NT2/D1 (cell line): Measurements from ENCODE around the gene CNKSR3.

Source experiments
- DNase-seq: peaks from one replicate; pipeline ENCODE4 v3.0.0-alpha.2; 2011; ENCODE audit warnings: low read depth, low spot score
- H3K27me3 ChIP-seq: 2 replicates; pipeline ENCODE4 v1.6.0; 2011; ENCODE audit warnings: mild to moderate bottlenecking; ENCODE audit not compliant: insufficient read length, insufficient read depth
- H3K36me3 ChIP-seq: 2 replicates; pipeline ENCODE4 v1.6.1; 2011; ENCODE audit warnings: mild to moderate bottlenecking, low read length, mixed read lengths; ENCODE audit not compliant: insufficient read depth, insufficient read length
- H3K4me1 ChIP-seq: 2 replicates; pipeline ENCODE4 v1.5.1; 2011; ENCODE audit not compliant: insufficient read depth, insufficient read length
- H3K4me3 ChIP-seq: 2 replicates; pipeline ENCODE4 v1.5.1; 2011; ENCODE audit warnings: low read depth; ENCODE audit not compliant: insufficient read length
- H3K9ac ChIP-seq: 2 replicates; pipeline ENCODE4 v1.6.0; 2011; ENCODE audit warnings: low read depth; ENCODE audit not compliant: insufficient read length
- H3K9me3 ChIP-seq: 2 replicates; pipeline ENCODE4 v1.5.1; 2011; ENCODE audit warnings: mild to moderate bottlenecking, low read length; ENCODE audit not compliant: insufficient read depth
- SUZ12 ChIP-seq: IDR thresholded peaks from 2 replicates; pipeline ENCODE4 v1.6.1; 2011; ENCODE audit not compliant: insufficient read length, insufficient read depth; ENCODE audit errors: extremely low read depth
- YY1 ChIP-seq: IDR thresholded peaks from 2 replicates; pipeline ENCODE4 v1.6.1; 2011; ENCODE audit not compliant: insufficient read length, insufficient read depth
- ZNF274 ChIP-seq: IDR thresholded peaks from 2 replicates; pipeline ENCODE4 v1.6.1; 2011; ENCODE audit warnings: mild to moderate bottlenecking, low read depth, low read length

Gene CNKSR3

DNA sequence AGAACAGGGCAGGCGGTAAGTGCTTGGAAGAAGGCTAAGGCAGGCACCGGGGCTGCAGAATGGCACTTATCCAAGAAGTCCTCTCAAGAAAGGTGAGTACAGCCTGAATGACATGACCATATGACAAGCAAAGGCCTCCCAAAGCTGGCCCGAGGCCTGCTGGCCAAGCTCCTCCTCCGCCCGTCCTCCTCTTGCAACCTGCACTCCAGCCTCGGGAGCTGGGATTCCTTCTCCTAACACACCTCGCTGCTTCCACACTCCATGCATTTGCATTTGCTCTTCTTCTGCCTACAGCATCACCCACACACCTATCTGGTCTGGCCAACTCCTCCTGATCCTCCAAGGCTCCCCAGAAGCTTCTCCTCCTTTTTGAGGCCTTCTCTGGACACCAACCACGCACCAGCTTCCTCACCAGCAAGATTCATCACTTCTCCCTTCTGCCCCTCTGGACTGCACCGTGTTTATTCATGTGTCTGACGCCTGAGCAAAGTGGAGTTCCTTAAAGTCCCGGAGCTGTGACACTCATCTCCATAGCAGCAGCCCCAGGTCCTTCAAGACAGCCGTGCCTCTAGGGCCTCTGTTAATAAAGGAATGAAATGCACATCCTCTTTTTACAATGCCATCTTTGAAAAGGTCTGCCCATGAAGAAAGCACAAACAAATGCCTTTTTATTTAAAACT lies 32.3 kb downstream of the CNKSR3 start:
- Histone ChIP-seq H3K4me3 (no peak overlapping the region), H3K27me3 (no peaks in the 10 kb centered on the region), H3K36me3 (no peaks in the 10 kb centered on the region), H3K9ac (no peak overlapping the region), H3K4me1 (no peaks in the 10 kb centered on the region), H3K9me3 (no peaks in the 10 kb centered on the region)
- TF ChIP-seq YY1: no peak
- TF ChIP-seq ZNF274: no peak
- TF ChIP-seq SUZ12: no peak
- DNase-seq: no peak

- H3K9me3 ChIP-seq: no peaks in the 10 kb centered on the region
- no peak for DNase-seq
- no peaks in the 10 kb centered on the region for H3K4me1 ChIP-seq
- TF ChIP-seq ZNF274 (no peak), YY1 (no peak), SUZ12 (no peak)
- H3K9ac ChIP-seq: no peak overlapping the region
- no peak overlapping the region for H3K4me3 ChIP-seq
- H3K27me3 ChIP-seq: no peaks in the 10 kb centered on the region
- H3K36me3 ChIP-seq: no peaks in the 10 kb centered on the region
Measured at GRCh38 chr6:154476494-154476893, 34.0 kb downstream of the CNKSR3 start.

DNA sequence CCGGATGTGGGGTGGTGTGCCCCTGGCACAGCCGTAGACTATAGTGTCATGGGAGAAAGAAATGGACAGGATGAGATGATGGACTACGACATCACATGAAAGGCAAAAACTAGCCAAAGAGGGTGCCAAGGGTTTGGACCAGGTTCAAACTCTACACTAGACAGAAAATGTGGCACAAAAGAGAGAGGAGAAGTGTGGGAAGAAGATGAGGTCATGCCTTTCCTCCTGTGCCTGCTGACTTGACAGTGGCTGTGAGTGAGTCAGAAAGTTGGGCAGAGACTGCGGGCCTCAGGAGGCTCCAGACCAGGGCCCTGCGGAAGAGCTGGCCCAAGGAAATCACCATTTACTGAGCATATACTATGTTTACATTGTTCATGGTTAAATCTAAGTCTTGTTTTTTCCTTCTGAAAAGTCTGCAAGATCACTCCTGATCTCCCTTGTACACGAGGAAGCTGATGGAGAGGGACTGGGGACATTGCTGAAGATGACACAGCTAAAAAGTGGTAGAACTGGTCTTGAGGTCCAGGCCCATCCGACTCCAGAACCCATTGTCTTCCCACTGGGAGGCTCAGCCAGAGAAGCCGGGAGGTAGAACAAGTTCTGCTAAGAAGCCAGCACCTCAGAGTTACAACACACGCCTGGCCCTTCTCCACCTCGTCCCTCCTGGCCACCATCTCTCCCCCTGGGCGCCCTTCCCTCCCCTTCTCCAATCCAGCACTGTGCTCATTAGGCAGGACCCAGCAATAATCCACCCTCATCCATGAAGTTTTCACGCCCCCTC lies 35.6 kb downstream of the CNKSR3 start:
- Histone ChIP-seq H3K27me3 (no peaks in the 10 kb centered on the region), H3K4me3 (no peak overlapping the region), H3K36me3 (no peaks in the 10 kb centered on the region), H3K9me3 (peaks cover 9% of the 10 kb centered on the region; the same call in 1 of the 2 replicates), H3K4me1 (no peaks in the 10 kb centered on the region), H3K9ac (no peak overlapping the region)
- no peak for DNase-seq
- TF ChIP-seq SUZ12 (no peak), YY1 (no peak), ZNF274 (no peak)

- H3K4me3 ChIP-seq: no peak overlapping the region
- peaks cover 9% of the 10 kb centered on the region; the same call in 1 of the 2 replicates for H3K9me3 ChIP-seq
- no peak overlapping the region for H3K9ac ChIP-seq
- no peaks in the 10 kb centered on the region for H3K27me3 ChIP-seq
- DNase-seq: no peak
- TF ChIP-seq YY1: no peak
- TF ChIP-seq SUZ12: no peak
- TF ChIP-seq ZNF274: no peak
- no peaks in the 10 kb centered on the region for H3K4me1 ChIP-seq
- no peaks in the 10 kb centered on the region for H3K36me3 ChIP-seq
Measured at GRCh38 chr6:154473324-154473723, 37.2 kb downstream of the CNKSR3 start.

DNA sequence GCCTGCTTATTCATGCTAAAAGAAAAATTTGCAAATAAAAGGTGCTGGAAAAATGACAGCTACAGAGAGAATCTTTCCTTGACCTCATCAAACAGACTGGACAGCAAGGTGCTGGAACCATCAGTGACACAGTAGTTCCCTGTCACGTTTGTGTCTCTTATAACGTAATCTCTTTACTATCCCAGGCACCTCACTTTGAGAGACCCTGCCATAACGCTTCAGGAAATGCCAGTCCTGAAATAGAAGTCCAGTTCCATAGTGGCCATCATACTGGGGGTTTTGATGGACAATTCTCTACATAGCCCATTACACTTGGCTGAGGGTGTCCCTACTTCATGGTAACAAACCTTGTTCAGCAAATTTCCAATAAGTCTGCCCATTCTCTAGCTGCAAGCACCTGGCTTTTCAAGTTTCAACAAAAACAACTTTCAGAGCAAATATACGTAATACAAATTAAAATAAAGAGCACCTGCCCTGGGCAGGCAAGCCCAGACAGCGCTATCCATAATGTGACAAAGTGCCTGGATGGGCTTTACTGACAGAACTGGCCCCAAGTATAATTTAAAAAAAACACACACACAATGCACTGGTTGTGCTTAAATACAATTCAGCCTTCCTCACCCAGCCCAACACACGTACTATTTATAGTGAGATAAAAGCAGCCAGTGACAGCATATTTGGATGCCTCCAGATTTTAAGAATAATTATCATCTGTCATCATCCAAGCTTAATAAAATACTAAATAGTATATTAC lies 38.7 kb downstream of the CNKSR3 start:
- no peak for TF ChIP-seq SUZ12
- no peak for TF ChIP-seq YY1
- no peak for TF ChIP-seq ZNF274
- Histone ChIP-seq H3K36me3 (no peaks in the 10 kb centered on the region), H3K9me3 (peaks cover 9% of the 10 kb centered on the region; the same call in 1 of the 2 replicates), H3K4me3 (no peak overlapping the region), H3K27me3 (no peaks in the 10 kb centered on the region), H3K9ac (no peak overlapping the region), H3K4me1 (no peaks in the 10 kb centered on the region)
- no peak for DNase-seq

DNA sequence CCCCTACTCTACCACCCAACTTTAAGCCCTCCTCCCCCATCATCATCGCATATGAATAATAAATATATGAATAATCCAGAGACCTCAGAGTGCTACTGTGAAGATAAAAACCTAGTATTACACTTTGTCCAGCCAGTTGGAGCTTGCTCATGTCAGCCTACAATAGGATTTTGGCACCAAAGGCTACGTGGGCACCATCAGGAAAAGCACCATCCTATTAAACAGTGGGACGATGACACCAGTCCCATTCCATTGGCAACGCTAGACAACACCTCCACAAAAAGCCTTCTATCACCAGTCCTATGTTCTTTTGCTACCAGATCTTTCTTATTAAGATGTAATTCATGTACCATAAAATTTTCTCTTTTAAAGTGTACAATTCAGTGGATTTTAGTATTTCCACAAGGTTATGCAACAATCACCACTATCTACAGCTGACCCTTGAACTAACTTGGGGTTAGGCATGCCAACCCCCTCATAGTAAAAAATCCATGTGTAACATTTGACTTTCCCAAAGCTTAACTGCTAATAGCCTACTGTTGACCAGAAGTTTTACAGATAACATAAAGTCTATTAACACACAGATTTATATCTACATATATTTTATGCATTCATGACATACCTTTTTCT lies 41.1 kb downstream of the CNKSR3 start:
- H3K4me3 ChIP-seq: no peak overlapping the region
- no peak for DNase-seq
- H3K4me1 ChIP-seq: no peaks in the 10 kb centered on the region
- no peak for TF ChIP-seq ZNF274
- no peak for TF ChIP-seq YY1
- TF ChIP-seq SUZ12: no peak
- peaks cover 9% of the 10 kb centered on the region; the same call in 1 of the 2 replicates for H3K9me3 ChIP-seq
- no peak overlapping the region for H3K9ac ChIP-seq
- H3K36me3 ChIP-seq: no peaks in the 10 kb centered on the region
- H3K27me3 ChIP-seq: no peaks in the 10 kb centered on the region
